Caco-2 (cell line): ENCODE measurements around the gene SEMA3C. TPM values are rescaled to one million over a fixed set of nuclear protein-coding genes. Genes with fewer than 3 reads are reported as not detected.

Experiments
- BruUV-seq: library from RNA; stranded (reverse); fragments of 400-500 nt; replicated peaks from 2 replicates; lab custom pipeline; 2021; lab: Mats Ljungman, UMichigan
- CTCF ChIA-PET: fragments of 300-600 bp; sonication (Branson Sonifier 250); formaldehyde crosslinking; loops from one replicate; lab custom pipeline; 2022; ENCODE audit warnings: antibody characterized with exemption; lab: Charles Lee
- POLR2A ChIA-PET: fragments of 300-600 bp; sonication (Branson Sonifier 250); formaldehyde crosslinking; loops from one replicate; lab custom pipeline; 2022; ENCODE audit warnings: antibody characterized with exemption; lab: Charles Lee
- DNase-seq, 2 experiments: peaks; one replicate each; pipeline versions ENCODE4 v3.0.0 to v3.0.0-alpha.2; 2020 to 2022
- H3K27me3 ChIP-seq: replicated peaks from 2 replicates; pipeline ENCODE4 v1.6.0; 2011; ENCODE audit warnings: low read length; ENCODE audit not compliant: control insufficient read depth, insufficient read depth
- H3K36me3 ChIP-seq: 2 replicates; pipeline ENCODE4 v1.5.1; 2011; ENCODE audit warnings: low read length; ENCODE audit not compliant: control insufficient read depth, insufficient read depth
- H3K4me1 ChIP-seq: fragments of 250-450 bp; sonication (Bioruptor Pico); 2 replicates; pipeline ENCODE4 v1.5.1; 2020; ENCODE audit warnings: mild to moderate bottlenecking
- H3K4me3 ChIP-seq: 2 replicates; pipeline ENCODE4 v1.5.1; 2011; ENCODE audit warnings: low read depth, mild to moderate bottlenecking, control low read depth, low read length
- H3K9me3 ChIP-seq: fragments of 250-450 bp; sonication (Bioruptor Pico); 2 replicates; pipeline ENCODE4 v1.5.1; 2020; ENCODE audit warnings: mild to moderate bottlenecking, moderate library complexity
- H3K27ac Mint-ChIP-seq: one replicate; pipeline ENCODE4 v1.8.0; 2022; ENCODE audit warnings: mixed read lengths; ENCODE audit not compliant: unreplicated experiment
- H3K27me3 Mint-ChIP-seq: one replicate; pipeline ENCODE4 v1.8.0; 2022; ENCODE audit warnings: mixed read lengths; ENCODE audit not compliant: insufficient read depth, unreplicated experiment
- H3K36me3 Mint-ChIP-seq: one replicate; pipeline ENCODE4 v1.8.0; 2022; ENCODE audit warnings: mild to moderate bottlenecking, mixed read lengths; ENCODE audit not compliant: insufficient read depth, unreplicated experiment
- H3K4me1 Mint-ChIP-seq: one replicate; pipeline ENCODE4 v1.8.0; 2022; ENCODE audit warnings: low read depth, mixed read lengths; ENCODE audit not compliant: unreplicated experiment
- H3K4me3 Mint-ChIP-seq: one replicate; pipeline ENCODE4 v1.8.0; 2022; ENCODE audit warnings: mild to moderate bottlenecking, moderate library complexity, mixed read lengths; ENCODE audit not compliant: unreplicated experiment
- H3K9me3 Mint-ChIP-seq: one replicate; pipeline ENCODE4 v1.8.0; 2022; ENCODE audit warnings: mixed read lengths; ENCODE audit not compliant: unreplicated experiment
- CTCF ChIP-seq, 2 experiments: fragments of 200-600 bp in 1 of 2; IDR thresholded peaks; 1 replicate in 1 of 2; 2 replicates in 1 of 2; pipeline versions ENCODE4 v1.5.1 to v1.8.0; 2011 to 2022; ENCODE audit warnings: antibody characterized with exemption in 1 of 2, control low read depth in 1 of 2, inconsistent platforms in 1 of 2, low read depth in 1 of 2, low read length in 1 of 2, mild to moderate bottlenecking in 1 of 2, moderate library complexity in 1 of 2; ENCODE audit not compliant: insufficient read depth in 1 of 2, severe bottlenecking in 1 of 2, unreplicated experiment in 1 of 2
- intact Hi-C: fragments of 100-400 bp; cut with micrococcal nuclease; formaldehyde crosslinking; loops from one replicate; pipeline ENCODE4 v1.10.0; 2022; ENCODE audit not compliant: unreplicated experiment
- total RNA-seq: library from RNA; stranded (reverse); gene quantifications from 2 replicates; pipeline ENCODE4 v1.2.3, GENCODE V29; 2022

Gene SEMA3C
- total RNA-seq, 1 experiment from 2014 or later, result 25.8 TPM

GRCh38 chr7:80871228-80871627, 47.6 kb downstream of the SEMA3C start:
- no TSS peak for BruUV-seq
- no peak for TF ChIP-seq CTCF (IDR thresholded peaks at IDR 0.05; ENCODE audit: insufficient read depth in 1 of 2, low read depth in 1 of 2, low read length in 1 of 2, severe bottlenecking in 1 of 2, unreplicated experiment in 1 of 2)
- Histone ChIP-seq H3K36me3 (no peaks in the 10 kb centered on the region), H3K27me3 (no peaks in the 10 kb centered on the region), H3K9me3 (no peaks in the 10 kb centered on the region), H3K4me1 (peaks cover 34% of the 10 kb centered on the region), H3K4me3 (no peak overlapping the region)
- Mint-ChIP-seq H3K9me3 (no peaks in the 10 kb centered on the region), H3K36me3 (peaks cover 18% of the 10 kb centered on the region), H3K27me3 (no peaks in the 10 kb centered on the region), H3K4me1 (peaks cover 27% of the 10 kb centered on the region), H3K4me3 (no peak overlapping the region), H3K27ac (no peak overlapping the region)
- no peak for DNase-seq
- POLR2A ChIA-PET, result no interaction called here
- intact Hi-C loops, result loop anchor here (5.0 kb wide), 1 partner anchor 286 kb away; no protein-coding TSS in a partner anchor
- CTCF ChIA-PET, result no interaction called here

GRCh38 chr7:80870813-80871212, 48.0 kb downstream of the SEMA3C start:
- ChIA-PET CTCF (no interaction called here), POLR2A (no interaction called here)
- BruUV-seq, result no TSS peak

More at GRCh38 chr7:80870813-80871212, 48.0 kb downstream of the SEMA3C start:
- Mint-ChIP-seq H3K4me3 (no peak overlapping the region), H3K27ac (no peak overlapping the region), H3K4me1 (peaks cover 27% of the 10 kb centered on the region), H3K9me3 (no peaks in the 10 kb centered on the region), H3K36me3 (peaks cover 18% of the 10 kb centered on the region), H3K27me3 (no peaks in the 10 kb centered on the region)
- Histone ChIP-seq H3K4me1 (peaks cover 32% of the 10 kb centered on the region), H3K36me3 (no peaks in the 10 kb centered on the region), H3K27me3 (no peaks in the 10 kb centered on the region), H3K4me3 (no peak overlapping the region), H3K9me3 (no peaks in the 10 kb centered on the region)
- intact Hi-C loops, result loop anchor here (5.0 kb wide), 1 partner anchor 286 kb away; no protein-coding TSS in a partner anchor
- DNase-seq, result no peak
- no peak for TF ChIP-seq CTCF (IDR thresholded peaks at IDR 0.05; ENCODE audit: insufficient read depth in 1 of 2, low read depth in 1 of 2, low read length in 1 of 2, severe bottlenecking in 1 of 2, unreplicated experiment in 1 of 2)
